Loucy (cell line): ENCODE measurements around the gene PACSIN1.

Experiments
- H2AFZ ChIP-seq: fragments of 200-600 bp; sonication (generic); 2 replicates; pipeline ENCODE4 v1.6.0; 2016; ENCODE audit warnings: antibody characterized with exemption, mild to moderate bottlenecking, low read length, moderate library complexity
- H3F3A ChIP-seq: fragments of 200-600 bp; 2 replicates; pipeline ENCODE4 v1.6.0; 2016; ENCODE audit warnings: antibody characterized with exemption, low read depth, mild to moderate bottlenecking
- H3K27me3 ChIP-seq: fragments of 200-600 bp; sonication (generic); 2 replicates; pipeline ENCODE4 v1.6.1; 2014; ENCODE audit warnings: low read length, mild to moderate bottlenecking; ENCODE audit not compliant: insufficient read depth, poor library complexity, severe bottlenecking
- H3K36me3 ChIP-seq: fragments of 200-600 bp; sonication (generic); 2 replicates; pipeline ENCODE4 v1.6.1; 2016; ENCODE audit warnings: low read length; ENCODE audit not compliant: insufficient read depth
- H3K4me1 ChIP-seq: fragments of 200-600 bp; sonication (generic); 2 replicates; pipeline ENCODE4 v1.5.1; 2014; ENCODE audit warnings: low read length, mild to moderate bottlenecking; ENCODE audit not compliant: insufficient read depth, poor library complexity, severe bottlenecking
- H3K4me2 ChIP-seq: fragments of 200-600 bp; sonication (generic); 2 replicates; pipeline ENCODE4 v1.6.0; 2014; ENCODE audit warnings: antibody characterized with exemption, low read length, low read depth, mild to moderate bottlenecking; ENCODE audit not compliant: poor library complexity, severe bottlenecking
- H3K4me3 ChIP-seq: fragments of 200-600 bp; sonication (generic); 2 replicates; pipeline ENCODE4 v1.5.1; 2014; ENCODE audit warnings: low read length, mild to moderate bottlenecking, mixed read lengths; ENCODE audit not compliant: poor library complexity, severe bottlenecking
- H3K79me2 ChIP-seq: fragments of 200-600 bp; sonication (generic); 2 replicates; pipeline ENCODE4 v1.6.1; 2014; ENCODE audit warnings: low read length; ENCODE audit not compliant: insufficient read depth
- H3K9ac ChIP-seq: fragments of 200-600 bp; sonication (generic); 2 replicates; pipeline ENCODE4 v1.6.0; 2014; ENCODE audit warnings: mild to moderate bottlenecking, low read depth, low read length, moderate library complexity; ENCODE audit not compliant: poor library complexity, severe bottlenecking
- H3K9me2 ChIP-seq: fragments of 200-600 bp; sonication (generic); replicated peaks from 2 replicates; pipeline ENCODE4 v1.6.1; 2016; ENCODE audit warnings: low read depth, low read length, mixed read lengths
- H3K9me3 ChIP-seq: fragments of 200-600 bp; sonication (generic); 2 replicates; pipeline ENCODE4 v1.6.1; 2014; ENCODE audit warnings: mild to moderate bottlenecking, antibody characterized with exemption, low read length, low read depth; ENCODE audit not compliant: insufficient read depth
- H4K20me1 ChIP-seq: fragments of 200-600 bp; sonication (generic); 2 replicates; pipeline ENCODE4 v1.6.0; 2014; ENCODE audit warnings: antibody characterized with exemption, low read length, mild to moderate bottlenecking; ENCODE audit not compliant: insufficient read depth, poor library complexity, severe bottlenecking
- EZH2phosphoT487 ChIP-seq: fragments of 200-600 bp; IDR thresholded peaks from 2 replicates; pipeline ENCODE4 v1.6.1; 2018; ENCODE audit warnings: antibody characterized with exemption, mild to moderate bottlenecking, moderate library complexity, borderline replicate concordance
- TF ChIP-seq, protein P1 (sequence below): fragments of 200-600 bp; sonication (generic); conservative IDR thresholded peaks from 2 replicates; pipeline ENCODE4 v1.5.1; 2014; ENCODE audit warnings: mild to moderate bottlenecking, antibody characterized with exemption, low read length

PACSIN1 gene

DNA sequence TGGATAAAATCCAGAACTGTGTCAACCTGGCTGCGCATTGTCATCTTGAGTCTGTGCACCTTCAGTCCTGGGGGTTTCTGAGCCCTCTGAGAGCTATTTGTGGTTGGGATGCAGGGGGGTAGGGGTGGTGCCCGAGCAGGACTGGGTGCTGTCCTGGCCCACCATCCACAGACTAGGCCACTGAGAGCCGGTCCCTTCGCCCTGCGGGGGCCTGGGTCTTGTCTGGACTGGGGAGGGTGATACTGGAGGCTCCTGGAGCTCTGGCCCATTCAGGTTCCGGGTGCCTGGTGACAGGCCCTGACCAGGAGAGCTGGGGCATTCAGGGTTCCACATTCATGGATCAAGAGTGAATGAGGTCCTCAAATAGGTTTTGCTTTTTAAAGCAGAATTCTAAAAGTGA is 69.3 kb downstream of the PACSIN1 start:
- no peak for TF ChIP-seq EZH2phosphoT487
- TF ChIP-seq, protein P1, sequence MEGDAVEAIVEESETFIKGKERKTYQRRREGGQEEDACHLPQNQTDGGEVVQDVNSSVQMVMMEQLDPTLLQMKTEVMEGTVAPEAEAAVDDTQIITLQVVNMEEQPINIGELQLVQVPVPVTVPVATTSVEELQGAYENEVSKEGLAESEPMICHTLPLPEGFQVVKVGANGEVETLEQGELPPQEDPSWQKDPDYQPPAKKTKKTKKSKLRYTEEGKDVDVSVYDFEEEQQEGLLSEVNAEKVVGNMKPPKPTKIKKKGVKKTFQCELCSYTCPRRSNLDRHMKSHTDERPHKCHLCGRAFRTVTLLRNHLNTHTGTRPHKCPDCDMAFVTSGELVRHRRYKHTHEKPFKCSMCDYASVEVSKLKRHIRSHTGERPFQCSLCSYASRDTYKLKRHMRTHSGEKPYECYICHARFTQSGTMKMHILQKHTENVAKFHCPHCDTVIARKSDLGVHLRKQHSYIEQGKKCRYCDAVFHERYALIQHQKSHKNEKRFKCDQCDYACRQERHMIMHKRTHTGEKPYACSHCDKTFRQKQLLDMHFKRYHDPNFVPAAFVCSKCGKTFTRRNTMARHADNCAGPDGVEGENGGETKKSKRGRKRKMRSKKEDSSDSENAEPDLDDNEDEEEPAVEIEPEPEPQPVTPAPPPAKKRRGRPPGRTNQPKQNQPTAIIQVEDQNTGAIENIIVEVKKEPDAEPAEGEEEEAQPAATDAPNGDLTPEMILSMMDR = no peak
- H3K9me3 ChIP-seq = no peaks in the 10 kb centered on the region

DNA sequence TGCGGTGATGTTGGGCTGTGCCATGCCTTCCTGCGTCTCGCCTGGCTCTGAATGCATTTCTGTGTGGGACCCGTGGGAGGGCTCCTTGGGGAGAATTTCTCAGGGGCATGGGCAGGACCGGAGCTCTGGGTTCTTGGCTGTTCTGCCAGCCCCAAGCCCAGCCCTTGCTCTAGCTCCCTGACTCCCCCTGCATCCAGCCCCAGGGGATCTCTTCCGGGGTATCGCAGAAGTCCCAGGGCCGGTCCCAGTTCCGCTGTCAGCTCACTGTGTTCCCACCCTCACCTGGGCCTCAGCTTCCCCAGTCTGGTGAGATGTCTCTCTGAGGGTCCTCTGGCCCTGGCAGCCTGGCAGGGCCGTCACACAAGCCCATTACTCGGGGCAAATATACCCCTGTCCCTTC is 69.8 kb downstream of the PACSIN1 start:
- H3F3A ChIP-seq = no peaks in the 10 kb centered on the region
- no peak overlapping the region for H3K4me2 ChIP-seq
- H3K36me3 ChIP-seq = no peaks in the 10 kb centered on the region
- H3K79me2 ChIP-seq = no peaks in the 10 kb centered on the region
- no peak overlapping the region for H3K4me3 ChIP-seq
- no peaks in the 10 kb centered on the region for H3K4me1 ChIP-seq
- no peak overlapping the region for H2AFZ ChIP-seq
- no peaks in the 10 kb centered on the region for H3K9me2 ChIP-seq
- no peak for TF ChIP-seq EZH2phosphoT487
- TF ChIP-seq, protein P1 = no peak
- no peaks in the 10 kb centered on the region for H4K20me1 ChIP-seq
- H3K27me3 ChIP-seq = no peaks in the 10 kb centered on the region
- H3K9me3 ChIP-seq = no peaks in the 10 kb centered on the region
- H3K9ac ChIP-seq = no peak overlapping the region

More for the DNA sequence above, 69.3 kb downstream of the PACSIN1 start:
- Histone ChIP-seq H2AFZ (no peak overlapping the region), H3F3A (no peaks in the 10 kb centered on the region), H3K9me2 (no peaks in the 10 kb centered on the region), H3K4me1 (no peaks in the 10 kb centered on the region), H3K79me2 (no peaks in the 10 kb centered on the region), H3K4me3 (no peak overlapping the region), H3K27me3 (no peaks in the 10 kb centered on the region), H4K20me1 (no peaks in the 10 kb centered on the region), H3K4me2 (no peak overlapping the region), H3K36me3 (no peaks in the 10 kb centered on the region), H3K9ac (no peak overlapping the region)

DNA sequence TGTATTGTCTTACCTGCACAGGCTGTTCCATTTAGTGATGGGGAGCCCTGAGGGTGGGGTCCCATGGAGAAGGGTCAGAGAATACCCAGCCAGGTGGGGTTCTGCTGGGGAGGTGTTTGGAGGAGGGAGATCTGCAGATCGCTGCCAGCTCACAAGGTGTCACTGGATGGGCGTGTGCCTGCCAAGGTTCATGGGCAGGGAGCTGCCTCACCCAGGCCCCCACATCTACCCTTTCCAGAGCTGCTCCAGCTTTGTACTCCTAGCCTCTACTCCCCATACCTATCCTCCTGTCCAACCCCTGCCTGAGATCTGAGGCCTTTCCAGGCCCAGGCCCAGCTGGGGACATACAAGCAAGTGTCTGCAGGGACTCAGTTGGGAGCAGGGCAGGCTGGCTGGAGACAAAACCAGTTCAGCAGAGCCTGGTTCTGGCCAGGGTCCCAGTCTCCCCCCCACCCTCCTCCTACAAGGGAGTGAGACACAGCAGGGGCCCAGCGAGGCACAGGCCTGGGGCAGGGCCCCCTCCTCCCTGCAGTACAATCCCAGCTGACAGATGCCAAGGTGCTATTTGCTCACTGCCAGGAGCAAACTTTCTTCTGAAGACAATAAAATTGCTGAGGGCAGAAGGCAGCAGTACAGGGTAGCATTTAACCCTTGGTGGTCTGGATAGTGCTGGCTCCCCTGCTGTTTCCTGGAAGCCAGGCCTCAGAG is 70.5 kb downstream of the PACSIN1 start:
- Histone ChIP-seq H2AFZ (no peak overlapping the region), H3K9me3 (no peaks in the 10 kb centered on the region)

More for the DNA sequence above, 70.5 kb downstream of the PACSIN1 start:
- H3K27me3 ChIP-seq = no peaks in the 10 kb centered on the region
- H4K20me1 ChIP-seq = no peaks in the 10 kb centered on the region
- no peak overlapping the region for H3K9ac ChIP-seq
- TF ChIP-seq, protein P1 = no peak
- TF ChIP-seq EZH2phosphoT487 = no peak
- H3F3A ChIP-seq = no peaks in the 10 kb centered on the region
- H3K9me2 ChIP-seq = no peaks in the 10 kb centered on the region
- H3K36me3 ChIP-seq = no peaks in the 10 kb centered on the region
- no peaks in the 10 kb centered on the region for H3K4me1 ChIP-seq
- no peak overlapping the region for H3K4me2 ChIP-seq
- H3K79me2 ChIP-seq = no peaks in the 10 kb centered on the region
- H3K4me3 ChIP-seq = no peak overlapping the region
